ENCODE data around the gene PGBD4.

DNA sequence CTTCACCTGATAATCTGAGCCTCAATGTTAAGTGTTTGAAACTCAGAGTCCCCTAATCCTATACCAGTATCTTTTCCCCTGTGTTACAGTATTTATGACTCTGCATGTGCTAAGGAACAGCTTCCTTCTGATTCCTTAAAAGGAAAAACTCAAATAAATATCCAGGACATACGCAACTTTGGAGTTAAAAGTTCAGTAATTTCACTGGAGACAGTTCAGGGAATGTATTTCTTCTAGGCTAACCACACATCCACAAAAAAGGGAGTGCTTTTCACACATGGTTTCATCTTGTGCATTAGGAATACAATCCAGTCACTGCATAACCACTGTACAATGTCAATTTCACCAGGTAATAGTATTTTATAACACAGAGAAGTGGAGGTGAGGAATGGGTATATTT lies 31.0 kb downstream of the PGBD4 start:
- TF ChIP-seq CTCF (IDR thresholded peaks at IDR 0.05) (no peak), POLR2A (IDR thresholded peaks at IDR 0.05) (no peak)

Data from uterus (tissue), 2 donors.